Liver (tissue), 9 donors: Measurements from ENCODE around the gene PDE4D. TPM values are rescaled to one million over a fixed set of nuclear protein-coding genes. Genes with fewer than 3 reads are reported as not detected.

Experiments
- DNase-seq: peaks from one replicate; pipeline ENCODE4 v3.0.0-alpha.2; 2017; ENCODE audit warnings: low spot score
- H3K27ac ChIP-seq, 2 donors: one replicate each; pipeline ENCODE4 v1.7.0; 2013; ENCODE audit warnings: inconsistent platforms in 2 of 2, low read length in 2 of 2, control low read depth in 1 of 2, low read depth in 1 of 2, mild to moderate bottlenecking in 1 of 2
- H3K27me3 ChIP-seq, 4 donors: one replicate each; pipeline versions ENCODE4 v1.6.1 to v1.7.0; 2013; ENCODE audit warnings: low read length in 3 of 4, inconsistent platforms in 1 of 4, mild to moderate bottlenecking in 1 of 4, moderate library complexity in 1 of 4; ENCODE audit not compliant: control insufficient read depth in 4 of 4, insufficient read depth in 4 of 4
- H3K36me3 ChIP-seq, 4 donors: one replicate each; pipeline versions ENCODE4 v1.6.1 to v1.7.0; 2013; ENCODE audit warnings: low read length in 3 of 4, mild to moderate bottlenecking in 3 of 4, low read depth in 1 of 4, moderate library complexity in 1 of 4; ENCODE audit not compliant: control insufficient read depth in 4 of 4, insufficient read depth in 3 of 4
- H3K4me1 ChIP-seq, 4 donors: one replicate each; pipeline versions ENCODE4 v1.6.1 to v1.7.0; 2013; ENCODE audit warnings: low read length in 3 of 4, mild to moderate bottlenecking in 3 of 4, moderate library complexity in 1 of 4; ENCODE audit not compliant: control insufficient read depth in 4 of 4, insufficient read depth in 4 of 4
- H3K4me3 ChIP-seq, 3 donors: one replicate each; pipeline versions ENCODE4 v1.6.1 to v1.7.0; 2013; ENCODE audit warnings: low read length in 3 of 3, control low read depth in 1 of 3, low read depth in 1 of 3, mild to moderate bottlenecking in 1 of 3
- H3K9ac ChIP-seq, 2 donors: one replicate each; pipeline ENCODE4 v1.7.0; 2013; ENCODE audit warnings: low read length in 2 of 2, mild to moderate bottlenecking in 2 of 2, moderate library complexity in 2 of 2, control low read depth in 1 of 2, low read depth in 1 of 2
- H3K9me3 ChIP-seq, 4 donors: one replicate each; pipeline versions ENCODE4 v1.6.1 to v1.7.0; 2013; ENCODE audit warnings: low read length in 3 of 4; ENCODE audit not compliant: control insufficient read depth in 4 of 4
- ATF3 ChIP-seq: IDR thresholded peaks from 2 replicates; pipeline ENCODE4 v1.6.1; 2016; ENCODE audit warnings: antibody characterized with exemption
- EGR1 ChIP-seq, 2 donors: IDR thresholded peaks; 2 replicates each; pipeline ENCODE4 v1.6.1; 2016 to 2018; ENCODE audit warnings: antibody characterized with exemption in 2 of 2, low read depth in 2 of 2
- FOXA1 ChIP-seq: IDR thresholded peaks from 2 replicates; pipeline ENCODE4 v1.6.1; 2016; ENCODE audit warnings: antibody characterized with exemption
- FOXA2 ChIP-seq: IDR thresholded peaks from 2 replicates; pipeline ENCODE4 v1.6.1; 2016; ENCODE audit warnings: antibody characterized with exemption
- GABPA ChIP-seq, 2 donors: IDR thresholded peaks in 1 of 2; conservative IDR thresholded peaks in 1 of 2; 2 replicates each; pipeline ENCODE4 v1.6.1; 2016; ENCODE audit warnings: antibody characterized with exemption in 2 of 2, mild to moderate bottlenecking in 1 of 2, moderate library complexity in 1 of 2
- HNF4A ChIP-seq, 2 donors: conservative IDR thresholded peaks; 2 replicates each; pipeline ENCODE4 v1.6.1; 2016; ENCODE audit warnings: antibody characterized with exemption in 2 of 2, mild to moderate bottlenecking in 2 of 2
- HNF4G ChIP-seq: IDR thresholded peaks from 2 replicates; pipeline ENCODE4 v1.6.1; 2016; ENCODE audit warnings: antibody characterized with exemption
- JUND ChIP-seq, 2 donors: IDR thresholded peaks; 2 replicates each; pipeline ENCODE4 v1.6.1; 2016; ENCODE audit warnings: antibody characterized with exemption in 2 of 2
- NR2F2 ChIP-seq: IDR thresholded peaks from 2 replicates; pipeline ENCODE4 v1.6.1; 2016; ENCODE audit warnings: antibody characterized with exemption
- RAD21 ChIP-seq, 2 donors: IDR thresholded peaks; 2 replicates each; pipeline ENCODE4 v1.6.1; 2016; ENCODE audit warnings: antibody characterized with exemption in 2 of 2, mild to moderate bottlenecking in 2 of 2
- REST ChIP-seq: IDR thresholded peaks from 2 replicates; pipeline ENCODE4 v1.6.1; 2016; ENCODE audit warnings: antibody characterized with exemption, mild to moderate bottlenecking
- RXRA ChIP-seq, 2 donors: IDR thresholded peaks; 2 replicates each; pipeline ENCODE4 v1.6.1; 2017 to 2018; ENCODE audit warnings: antibody characterized with exemption in 2 of 2, mild to moderate bottlenecking in 1 of 2
- SP1 ChIP-seq: IDR thresholded peaks from 2 replicates; pipeline ENCODE4 v1.6.1; 2018; ENCODE audit warnings: antibody characterized with exemption, mild to moderate bottlenecking
- TAF1 ChIP-seq: conservative IDR thresholded peaks from 2 replicates; pipeline ENCODE4 v1.6.1; 2016; ENCODE audit warnings: antibody characterized with exemption, mild to moderate bottlenecking
- YY1 ChIP-seq: IDR thresholded peaks from 2 replicates; pipeline ENCODE4 v1.6.1; 2016; ENCODE audit warnings: antibody characterized with exemption, mild to moderate bottlenecking
- WGBS: extraction: QIAGEN DNeasy Blood & Tissue Kit; methylation state at CpG from one replicate; pipeline ENCODE4 v1.1.7; 2013; 5-methylcytosine and 5-hydroxymethylcytosine counted together
- polyA plus RNA-seq, 2 donors: library from polyadenylated mRNA; stranded (reverse) in 1 of 2; unstranded in 1 of 2; fragments of 200-250 nt in 1 of 2; fragments of >200 nt in 1 of 2; fragmentation: Nextera tagmentation in 1 of 2; extraction: Ambion mirVana in 1 of 2; gene quantifications; one replicate each; pipeline versions ENCODE4 v1.2.1 to v1.2.3, GENCODE V29; 2013 to 2015
- total RNA-seq, 2 donors: library from RNA; depleted of rRNA; stranded (reverse); fragments of >200 nt; gene quantifications; one replicate each; pipeline ENCODE4 v1.2.3, GENCODE V29; 2014
- TF ChIP-seq, protein P1 (sequence below): fragments of 150-350 bp; IDR thresholded peaks from 2 replicates; pipeline ENCODE4 v1.5.1; 2017; ENCODE audit warnings: improper control_type of control experiment, low read depth, low read length; ENCODE audit not compliant: missing input control
- TF ChIP-seq, protein P2 (sequence below): IDR thresholded peaks from 2 replicates; pipeline ENCODE4 v1.6.1; 2016; ENCODE audit warnings: antibody characterized with exemption
- TF ChIP-seq, protein P3 (sequence below): IDR thresholded peaks from 2 replicates; pipeline ENCODE4 v1.6.1; 2016; ENCODE audit warnings: antibody characterized with exemption
- donor health status: healthy.
- donor health status: healthy.
- donor health status: healthy.
- donor health status: healthy.
- donor health status: healthy.

PDE4D gene
- total and polyA plus RNA-seq, 4 donors, result 0.67 to 11.9 (median 6.5) TPM

DNA sequence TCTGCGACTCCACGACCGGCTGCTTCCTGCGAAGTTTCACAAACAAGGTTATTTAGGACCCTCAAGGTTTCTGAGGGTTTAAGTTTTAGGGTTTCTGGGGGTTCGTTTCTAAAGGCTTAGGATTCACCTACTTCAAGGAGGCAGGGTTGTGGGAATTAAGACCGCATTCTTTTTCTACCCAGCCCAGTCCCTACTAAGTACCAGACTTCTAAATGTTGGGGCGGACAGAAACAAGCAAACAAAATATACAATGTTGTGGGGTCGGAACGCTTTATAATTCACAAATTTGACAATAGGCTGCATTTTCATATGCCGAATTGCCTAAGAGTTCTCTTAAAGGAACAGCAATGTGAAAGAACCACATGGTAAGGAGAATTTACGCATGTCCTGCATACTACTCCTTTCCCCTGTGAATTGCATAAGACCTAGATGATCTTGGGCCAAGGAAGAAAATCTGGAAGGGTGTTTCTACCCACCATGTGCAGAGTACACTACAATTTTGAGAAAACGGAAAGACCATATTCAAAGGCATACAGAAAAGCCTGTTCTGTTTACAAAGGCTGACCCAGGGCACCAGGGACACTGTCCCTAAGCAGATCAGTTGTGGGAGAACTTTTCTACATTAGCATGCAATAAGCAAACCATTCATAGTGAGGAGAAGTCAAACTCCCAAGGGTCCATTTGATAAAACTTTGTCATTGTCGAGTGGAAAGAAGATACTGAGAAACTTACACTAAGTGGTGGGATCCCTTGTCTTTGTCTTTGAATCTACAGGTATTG is 853.3 kb downstream of the PDE4D start:
- Histone ChIP-seq H3K36me3 (no peaks in the 10 kb centered on the region), H3K9me3 (no peaks in the 10 kb centered on the region), H3K4me3 (peak overlapping the region; percentile 42 to 67 (median 63)), H3K27ac (peak overlapping the region; percentile 60 to 61), H3K9ac (peak overlapping the region; percentile 12 to 33), H3K27me3 (no peaks in the 10 kb centered on the region), H3K4me1 (peaks cover 4 to 22% (median 11%) of the 10 kb centered on the region in 4 donors)
- TF ChIP-seq, protein P1, sequence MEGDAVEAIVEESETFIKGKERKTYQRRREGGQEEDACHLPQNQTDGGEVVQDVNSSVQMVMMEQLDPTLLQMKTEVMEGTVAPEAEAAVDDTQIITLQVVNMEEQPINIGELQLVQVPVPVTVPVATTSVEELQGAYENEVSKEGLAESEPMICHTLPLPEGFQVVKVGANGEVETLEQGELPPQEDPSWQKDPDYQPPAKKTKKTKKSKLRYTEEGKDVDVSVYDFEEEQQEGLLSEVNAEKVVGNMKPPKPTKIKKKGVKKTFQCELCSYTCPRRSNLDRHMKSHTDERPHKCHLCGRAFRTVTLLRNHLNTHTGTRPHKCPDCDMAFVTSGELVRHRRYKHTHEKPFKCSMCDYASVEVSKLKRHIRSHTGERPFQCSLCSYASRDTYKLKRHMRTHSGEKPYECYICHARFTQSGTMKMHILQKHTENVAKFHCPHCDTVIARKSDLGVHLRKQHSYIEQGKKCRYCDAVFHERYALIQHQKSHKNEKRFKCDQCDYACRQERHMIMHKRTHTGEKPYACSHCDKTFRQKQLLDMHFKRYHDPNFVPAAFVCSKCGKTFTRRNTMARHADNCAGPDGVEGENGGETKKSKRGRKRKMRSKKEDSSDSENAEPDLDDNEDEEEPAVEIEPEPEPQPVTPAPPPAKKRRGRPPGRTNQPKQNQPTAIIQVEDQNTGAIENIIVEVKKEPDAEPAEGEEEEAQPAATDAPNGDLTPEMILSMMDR, result no peak
- TF ChIP-seq JUND (IDR thresholded peaks at IDR 0.05) (no peak), SP1 (no peak), RAD21 (IDR thresholded peaks at IDR 0.05) (no peak), FOXA2 (no peak), NR2F2 (no peak), YY1 (no peak), HNF4A (conservative IDR thresholded peaks at IDR 0.05) (no peak), RXRA (IDR thresholded peaks at IDR 0.05) (no peak), REST (no peak), FOXA1 (no peak), HNF4G (no peak), TAF1 (no peak), ATF3 (no peak), EGR1 (IDR thresholded peaks at IDR 0.05; ENCODE audit: low read depth in 2 of 2) (no peak), GABPA (IDR thresholded peaks at IDR 0.05 in 1 of 2, conservative IDR thresholded peaks at IDR 0.05 in 1 of 2) (no peak)
- TF ChIP-seq, protein P2, sequence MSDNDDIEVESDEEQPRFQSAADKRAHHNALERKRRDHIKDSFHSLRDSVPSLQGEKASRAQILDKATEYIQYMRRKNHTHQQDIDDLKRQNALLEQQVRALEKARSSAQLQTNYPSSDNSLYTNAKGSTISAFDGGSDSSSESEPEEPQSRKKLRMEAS, result no peak
- TF ChIP-seq, protein P3, sequence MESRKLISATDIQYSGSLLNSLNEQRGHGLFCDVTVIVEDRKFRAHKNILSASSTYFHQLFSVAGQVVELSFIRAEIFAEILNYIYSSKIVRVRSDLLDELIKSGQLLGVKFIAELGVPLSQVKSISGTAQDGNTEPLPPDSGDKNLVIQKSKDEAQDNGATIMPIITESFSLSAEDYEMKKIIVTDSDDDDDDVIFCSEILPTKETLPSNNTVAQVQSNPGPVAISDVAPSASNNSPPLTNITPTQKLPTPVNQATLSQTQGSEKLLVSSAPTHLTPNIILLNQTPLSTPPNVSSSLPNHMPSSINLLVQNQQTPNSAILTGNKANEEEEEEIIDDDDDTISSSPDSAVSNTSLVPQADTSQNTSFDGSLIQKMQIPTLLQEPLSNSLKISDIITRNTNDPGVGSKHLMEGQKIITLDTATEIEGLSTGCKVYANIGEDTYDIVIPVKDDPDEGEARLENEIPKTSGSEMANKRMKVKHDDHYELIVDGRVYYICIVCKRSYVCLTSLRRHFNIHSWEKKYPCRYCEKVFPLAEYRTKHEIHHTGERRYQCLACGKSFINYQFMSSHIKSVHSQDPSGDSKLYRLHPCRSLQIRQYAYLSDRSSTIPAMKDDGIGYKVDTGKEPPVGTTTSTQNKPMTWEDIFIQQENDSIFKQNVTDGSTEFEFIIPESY, result no peak
- no peak for DNase-seq
- 19% methylated on average over 13 of the region's 13 CpGs for WGBS
